OCI-LY1 (cell line): ENCODE data around the gene XIRP2.

Source experiments
- H2AFZ ChIP-seq: fragments of 200-600 bp; sonication (generic), shearing (Covaris generic); 2 replicates; pipeline ENCODE4 v1.6.0; 2014; ENCODE audit warnings: antibody characterized with exemption, mild to moderate bottlenecking, low read length
- H3F3A ChIP-seq: fragments of 200-600 bp; sonication (generic), shearing (Covaris generic); 2 replicates; pipeline ENCODE4 v1.6.0; 2014; ENCODE audit warnings: mild to moderate bottlenecking, antibody characterized with exemption, low read length, moderate library complexity; ENCODE audit not compliant: insufficient read depth
- H3K27ac ChIP-seq: fragments of 200-600 bp; sonication (generic); 2 replicates; pipeline ENCODE4 v1.5.1; 2014; ENCODE audit warnings: low read length, mixed run types, mild to moderate bottlenecking, low read depth; ENCODE audit not compliant: poor library complexity, severe bottlenecking
- H3K27me3 ChIP-seq: fragments of 200-600 bp; sonication (generic); 2 replicates; pipeline ENCODE4 v1.6.0; 2014; ENCODE audit warnings: antibody characterized with exemption, mild to moderate bottlenecking, low read length, moderate library complexity; ENCODE audit not compliant: insufficient read depth
- H3K36me3 ChIP-seq: fragments of 200-600 bp; sonication (generic); 2 replicates; pipeline ENCODE4 v1.6.1; 2014; ENCODE audit warnings: mild to moderate bottlenecking, antibody characterized with exemption, low read length, moderate library complexity, mixed read lengths; ENCODE audit not compliant: insufficient read depth
- H3K4me1 ChIP-seq: fragments of 200-600 bp; sonication (generic); 2 replicates; pipeline ENCODE4 v1.5.1; 2014; ENCODE audit warnings: mild to moderate bottlenecking, low read length, moderate library complexity; ENCODE audit not compliant: insufficient read depth, severe bottlenecking
- H3K4me2 ChIP-seq: fragments of 200-600 bp; sonication (generic), shearing (Covaris generic); 2 replicates; pipeline ENCODE4 v1.6.1; 2014; ENCODE audit warnings: low read length
- H3K4me3 ChIP-seq: fragments of 200-600 bp; sonication (generic); 2 replicates; pipeline ENCODE4 v1.5.1; 2014; ENCODE audit warnings: low read length, low read depth, mild to moderate bottlenecking, mixed read lengths; ENCODE audit not compliant: poor library complexity, severe bottlenecking
- H3K79me2 ChIP-seq: fragments of 200-600 bp; shearing (Covaris generic); 2 replicates; pipeline ENCODE4 v1.6.1; 2016; ENCODE audit warnings: mixed run types, low read length, mixed read lengths; ENCODE audit not compliant: insufficient read depth
- H3K9ac ChIP-seq: fragments of 200-600 bp; sonication (generic), shearing (Covaris generic); 2 replicates; pipeline ENCODE4 v1.6.1; 2014; ENCODE audit warnings: mild to moderate bottlenecking, low read length, mixed read lengths
- H3K9me2 ChIP-seq: fragments of 200-600 bp; sonication (generic), shearing (Covaris generic); 2 replicates; pipeline ENCODE4 v1.6.1; 2014; ENCODE audit warnings: low read depth, mild to moderate bottlenecking, low read length, mixed read lengths
- H3K9me3 ChIP-seq: fragments of 200-600 bp; shearing (Covaris generic); 2 replicates; pipeline ENCODE4 v1.6.1; 2014; ENCODE audit warnings: low read length, mixed read lengths
- H4K20me1 ChIP-seq: fragments of 200-600 bp; sonication (generic), shearing (Covaris generic); 2 replicates; pipeline ENCODE4 v1.6.0; 2016; ENCODE audit warnings: mild to moderate bottlenecking, low read length; ENCODE audit not compliant: insufficient read depth
- EZH2 ChIP-seq: fragments of 200-600 bp; sonication (generic), shearing (Covaris generic); IDR thresholded peaks from 2 replicates; pipeline ENCODE4 v1.8.0; 2017; ENCODE audit warnings: borderline replicate concordance, mixed run types, mild to moderate bottlenecking, antibody characterized with exemption, low read length, moderate library complexity, mixed read lengths
- TF ChIP-seq, protein P1 (sequence below): fragments of 200-600 bp; sonication (generic), shearing (Covaris generic); IDR thresholded peaks from 2 replicates; pipeline ENCODE4 v1.5.1; 2017; ENCODE audit warnings: mild to moderate bottlenecking, antibody characterized with exemption, low read length, moderate library complexity, mixed read lengths

The XIRP2 gene

DNA sequence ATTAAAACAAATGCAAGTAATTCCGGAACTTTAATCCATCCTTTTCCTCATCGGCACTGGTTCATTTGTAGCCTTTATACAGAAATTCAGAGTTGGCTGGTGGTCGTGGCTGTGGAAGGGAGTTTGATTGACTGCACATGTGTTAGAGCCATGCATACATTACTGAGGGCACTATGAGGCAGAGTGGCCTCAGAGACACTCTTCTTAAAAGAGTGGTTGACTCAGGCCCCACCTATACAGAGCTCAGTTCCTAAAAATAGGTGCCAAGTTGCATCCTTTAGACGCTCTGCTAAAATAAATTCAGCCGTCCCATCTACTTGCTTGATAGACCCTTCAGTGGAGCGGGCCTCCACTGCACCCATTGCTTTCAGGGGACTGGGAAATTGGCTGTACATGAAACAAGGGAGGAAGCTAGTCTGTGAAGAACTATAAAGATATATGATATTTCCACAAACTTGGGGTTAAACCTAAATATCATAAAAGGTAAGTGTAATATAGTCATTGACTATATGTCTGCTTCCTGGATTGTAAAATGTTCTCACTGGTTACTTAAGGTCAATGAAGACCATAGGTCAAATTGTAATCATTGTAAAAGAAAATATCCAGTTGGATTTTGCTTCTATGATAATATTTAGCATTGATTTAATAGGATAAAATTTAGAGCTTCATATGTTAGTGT lies 298.9 kb downstream of the XIRP2 start:
- no peaks in the 10 kb centered on the region for H3K9me2 ChIP-seq
- H3K4me1 ChIP-seq, result no peaks in the 10 kb centered on the region
- H3K4me3 ChIP-seq, result no peak overlapping the region
- no peak overlapping the region for H3K27ac ChIP-seq
- no peak overlapping the region for H3K9ac ChIP-seq
- H3K9me3 ChIP-seq, result no peaks in the 10 kb centered on the region
- H3K4me2 ChIP-seq, result no peak overlapping the region
- H3K36me3 ChIP-seq, result no peaks in the 10 kb centered on the region
- H2AFZ ChIP-seq, result no peak overlapping the region
- no peak for TF ChIP-seq EZH2
- TF ChIP-seq, protein P1, sequence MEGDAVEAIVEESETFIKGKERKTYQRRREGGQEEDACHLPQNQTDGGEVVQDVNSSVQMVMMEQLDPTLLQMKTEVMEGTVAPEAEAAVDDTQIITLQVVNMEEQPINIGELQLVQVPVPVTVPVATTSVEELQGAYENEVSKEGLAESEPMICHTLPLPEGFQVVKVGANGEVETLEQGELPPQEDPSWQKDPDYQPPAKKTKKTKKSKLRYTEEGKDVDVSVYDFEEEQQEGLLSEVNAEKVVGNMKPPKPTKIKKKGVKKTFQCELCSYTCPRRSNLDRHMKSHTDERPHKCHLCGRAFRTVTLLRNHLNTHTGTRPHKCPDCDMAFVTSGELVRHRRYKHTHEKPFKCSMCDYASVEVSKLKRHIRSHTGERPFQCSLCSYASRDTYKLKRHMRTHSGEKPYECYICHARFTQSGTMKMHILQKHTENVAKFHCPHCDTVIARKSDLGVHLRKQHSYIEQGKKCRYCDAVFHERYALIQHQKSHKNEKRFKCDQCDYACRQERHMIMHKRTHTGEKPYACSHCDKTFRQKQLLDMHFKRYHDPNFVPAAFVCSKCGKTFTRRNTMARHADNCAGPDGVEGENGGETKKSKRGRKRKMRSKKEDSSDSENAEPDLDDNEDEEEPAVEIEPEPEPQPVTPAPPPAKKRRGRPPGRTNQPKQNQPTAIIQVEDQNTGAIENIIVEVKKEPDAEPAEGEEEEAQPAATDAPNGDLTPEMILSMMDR, result no peak
- no peaks in the 10 kb centered on the region for H4K20me1 ChIP-seq
- H3K79me2 ChIP-seq, result no peaks in the 10 kb centered on the region
- H3F3A ChIP-seq, result no peaks in the 10 kb centered on the region
- no peaks in the 10 kb centered on the region for H3K27me3 ChIP-seq

DNA sequence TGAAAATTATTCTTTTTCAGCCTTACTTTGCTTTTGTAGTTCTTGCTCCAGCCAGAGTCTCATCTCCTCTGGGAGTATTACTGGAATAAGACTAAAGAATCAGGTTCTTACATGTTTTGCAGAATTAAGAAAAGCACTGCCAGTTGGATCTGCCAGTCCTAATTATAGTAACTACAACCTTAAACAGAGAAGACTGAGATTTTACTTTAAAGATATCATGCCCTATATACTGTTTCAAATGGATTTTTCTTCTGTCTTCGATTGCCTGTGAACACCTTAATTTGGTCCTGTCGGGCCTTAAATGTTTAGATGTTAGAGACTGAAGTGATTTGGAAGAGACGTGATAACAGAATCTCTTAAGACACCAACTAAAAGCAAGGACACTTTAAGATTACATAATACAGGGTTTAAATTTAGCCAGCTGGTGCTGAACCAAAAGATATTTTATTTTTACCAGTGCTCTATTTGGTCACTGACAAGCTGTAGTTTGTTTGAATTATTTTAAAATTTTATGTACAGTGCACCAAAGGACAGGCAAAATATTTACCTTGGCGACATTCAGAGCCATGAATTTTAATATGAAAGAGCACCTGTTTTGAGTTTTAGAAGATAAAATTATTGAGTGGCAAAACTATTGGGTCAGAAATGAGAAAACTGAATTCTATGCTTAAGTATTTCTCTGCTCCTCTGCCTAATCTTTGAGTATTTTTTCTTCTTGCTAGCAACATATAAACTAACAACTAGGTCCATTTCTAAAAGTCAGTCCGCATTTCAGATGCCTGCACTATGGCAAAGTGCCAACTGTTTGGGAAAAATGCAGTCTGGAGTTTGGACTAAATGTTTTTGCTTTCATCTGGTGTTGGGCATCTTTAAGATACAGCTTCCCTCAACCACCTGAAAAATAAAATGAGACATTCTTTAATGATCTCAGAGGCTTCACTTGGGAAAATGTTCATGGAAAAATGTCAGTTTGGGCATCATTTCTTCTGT lies 300.0 kb downstream of the XIRP2 start:
- H3K27me3 ChIP-seq, result no peaks in the 10 kb centered on the region
- H3K27ac ChIP-seq, result no peak overlapping the region
- no peaks in the 10 kb centered on the region for H3K4me1 ChIP-seq
- no peaks in the 10 kb centered on the region for H4K20me1 ChIP-seq
- H3K79me2 ChIP-seq, result no peaks in the 10 kb centered on the region
- H2AFZ ChIP-seq, result no peak overlapping the region
- no peaks in the 10 kb centered on the region for H3K9me3 ChIP-seq
- no peaks in the 10 kb centered on the region for H3K9me2 ChIP-seq
- H3K36me3 ChIP-seq, result no peaks in the 10 kb centered on the region
- TF ChIP-seq EZH2, result no peak
- no peak overlapping the region for H3K4me3 ChIP-seq
- no peak overlapping the region for H3K4me2 ChIP-seq
- H3K9ac ChIP-seq, result no peak overlapping the region
- no peaks in the 10 kb centered on the region for H3F3A ChIP-seq

DNA sequence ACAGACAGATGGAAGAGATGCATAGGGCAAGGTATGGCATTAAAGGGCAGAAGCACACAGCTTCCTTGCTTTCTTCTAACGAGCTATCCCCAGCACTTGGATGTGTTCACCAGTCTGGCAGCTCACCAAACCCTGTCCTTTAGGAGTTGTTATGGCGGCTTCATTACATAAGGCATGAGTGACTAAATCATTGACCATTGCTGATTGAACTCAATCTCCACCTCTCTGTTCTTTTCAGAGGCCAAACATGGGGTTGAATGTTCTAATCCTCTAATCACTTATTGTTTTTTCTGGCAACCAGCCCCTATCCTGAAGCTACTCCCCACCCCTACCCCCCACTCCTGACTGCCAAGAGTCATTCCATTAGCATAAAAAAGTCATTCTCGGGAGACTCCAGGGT lies 301.8 kb downstream of the XIRP2 start:
- H3K27me3 ChIP-seq, result no peaks in the 10 kb centered on the region
- no peaks in the 10 kb centered on the region for H3K4me1 ChIP-seq
- H3K9ac ChIP-seq, result no peak overlapping the region
- H3K4me2 ChIP-seq, result no peak overlapping the region
- no peaks in the 10 kb centered on the region for H4K20me1 ChIP-seq
- no peak overlapping the region for H3K27ac ChIP-seq
- no peak overlapping the region for H2AFZ ChIP-seq
- no peaks in the 10 kb centered on the region for H3K79me2 ChIP-seq
- H3K36me3 ChIP-seq, result no peaks in the 10 kb centered on the region
- H3F3A ChIP-seq, result no peaks in the 10 kb centered on the region
- TF ChIP-seq, protein P1, result no peak
- TF ChIP-seq EZH2, result no peak
- no peaks in the 10 kb centered on the region for H3K9me3 ChIP-seq
- no peaks in the 10 kb centered on the region for H3K9me2 ChIP-seq
- H3K4me3 ChIP-seq, result no peak overlapping the region
